Measurements from ENCODE around the gene TOR3A. TPM values are rescaled to one million over a fixed set of nuclear protein-coding genes. Genes with fewer than 3 reads are reported as not detected.

Gene TOR3A
- total and polyA plus RNA-seq, 2 of the 8 experiments (the other 6 are each of a cell fraction or from before 2014, with no cell fraction given), result 15.3 to 21.4 TPM

- ChIA-PET POLR2A (ENCODE audit: partially characterized antibody) (interaction anchor here (1.0 kb wide), 1 partner anchor 16 kb away, joined by 3 read pairs; no protein-coding TSS in a partner anchor), CTCF (ENCODE audit: partially characterized antibody) (interaction anchor here (0.9 to 4.9 kb wide), 6 partner anchors 11 to 614 kb away, joined by 3 to 41 read pairs (median 4); no protein-coding TSS in a partner anchor)
- Histone ChIP-seq H3K9ac (replicated peaks in 1 of 4; ENCODE audit: extremely low read depth in 1 of 4, low read depth in 3 of 4, low read length in 3 of 4) (no peak overlapping the region), H3K27me3 (replicated peaks in 1 of 4; ENCODE audit: control insufficient read depth in 3 of 4, extremely low read depth in 1 of 4, insufficient read depth in 3 of 4, low read length in 3 of 4) (no peaks in the 10 kb centered on the region), H2AK5ac (ENCODE audit: low read depth, low read length) (no peak overlapping the region), H4K5ac (ENCODE audit: insufficient read length, low read depth, low read length) (no peak overlapping the region), H2BK120ac (replicated peaks; ENCODE audit: low read depth, low read length) (no peak overlapping the region), H3K4me2 (ENCODE audit: insufficient read depth in 1 of 2, low read depth in 2 of 2, low read length in 2 of 2) (no peak overlapping the region), H3K4me3 (ENCODE audit: extremely low read depth in 1 of 4, insufficient read depth in 2 of 4, low read depth in 3 of 4, low read length in 4 of 4) (no peak overlapping the region), H2BK15ac (ENCODE audit: low read length) (no peak overlapping the region), H3K56ac (replicated peaks; ENCODE audit: insufficient read length, low read depth, low read length) (no peak overlapping the region), H2BK5ac (ENCODE audit: low read depth, low read length) (no peak overlapping the region), H3K79me2 (ENCODE audit: control insufficient read depth in 1 of 2, insufficient read depth in 2 of 2, low read length in 2 of 2) (no peaks in the 10 kb centered on the region), H4K91ac (replicated peaks; ENCODE audit: insufficient read length, low read length) (no peak overlapping the region), H3K23ac (ENCODE audit: insufficient read length) (no peak overlapping the region), H3K14ac (ENCODE audit: insufficient read length) (no peak overlapping the region), H2BK20ac (ENCODE audit: low read length) (no peak overlapping the region), H4K20me1 (replicated peaks in 1 of 2; ENCODE audit: control insufficient read depth in 1 of 2, insufficient read depth in 2 of 2, low read length in 2 of 2) (no peaks in the 10 kb centered on the region), H3K4me1 (replicated peaks in 1 of 4; ENCODE audit: control insufficient read depth in 3 of 4, insufficient read depth in 4 of 4, low read length in 3 of 4) (no peaks in the 10 kb centered on the region), H2AFZ (ENCODE audit: low read length) (no peak overlapping the region), H3K9me3 (ENCODE audit: insufficient read depth in 2 of 2, low read depth in 1 of 2, low read length in 1 of 2) (no peaks in the 10 kb centered on the region; a peak in 1 of 4 replicates), H3K79me1 (ENCODE audit: low read depth, low read length) (no peaks in the 10 kb centered on the region), H3K36me3 (ENCODE audit: control insufficient read depth in 2 of 4, insufficient read depth in 4 of 4, low read length in 3 of 4) (peaks cover 6 to 33% (median 22%) of the 10 kb centered on the region in 4 experiments; a peak in 7 of 8 replicates), H3K18ac (ENCODE audit: extremely low read depth, low read length) (no peak overlapping the region), H2BK12ac (ENCODE audit: low read depth, low read length) (no peak overlapping the region), H3K27ac (ENCODE audit: low read depth, low read length) (no peak overlapping the region), H4K8ac (ENCODE audit: extremely low read depth, insufficient read depth, low read length) (no peak overlapping the region), H3K23me2 (ENCODE audit: low read depth, low read length) (no peaks in the 10 kb centered on the region; the same call in 1 of the 2 replicates), H3K4ac (replicated peaks; ENCODE audit: insufficient read length, low read depth, low read length) (no peak overlapping the region)
- no peak for TF ChIP-seq KDM4A (IDR thresholded peaks at IDR 0.05; ENCODE audit: low read depth, low read length, severe bottlenecking)
- TF ChIP-seq RNF2 (IDR thresholded peaks at IDR 0.05; ENCODE audit: borderline replicate concordance, low read depth, low read length, missing control alignments, poor library complexity, severe bottlenecking), result no peak
- TF ChIP-seq SP4 (IDR thresholded peaks at IDR 0.05; ENCODE audit: low read length), result no peak
- no peak for TF ChIP-seq SP2 (IDR thresholded peaks at IDR 0.05; ENCODE audit: low read length)
- TF ChIP-seq POLR2A (IDR thresholded peaks at IDR 0.05; ENCODE audit: control extremely low read depth in 1 of 2, low read depth in 2 of 2, low read length in 2 of 2), result no peak
- TF ChIP-seq CREB1 (IDR thresholded peaks at IDR 0.05), result no peak
- no peak for TF ChIP-seq GTF2F1 (IDR thresholded peaks at IDR 0.05; ENCODE audit: borderline replicate concordance, low read depth, low read length)
- 94% methylated on average over 2 of the region's 2 CpGs; no CpG with 5 or more reads in 1 of the 2 experiments for WGBS, 2 experiments (ENCODE audit: extremely low coverage in 1 of 2, insufficient coverage in 1 of 2, insufficient read length in 1 of 2, insufficient replicate concordance in 2 of 2, low coverage in 1 of 2, low lambda C conversion rate in 2 of 2, missing lambda C conversion rate in 1 of 2)
- no peak for DNase-seq (ENCODE audit: low read depth in 1 of 2, low spot score in 2 of 2)
- FAIRE-seq, result no peak
Observed at GRCh38 chr1:179108644-179109043, 26.8 kb downstream of the TOR3A start.

All from H1 (cell line).